Measurements from ENCODE around the gene NVL. TPM values are rescaled to one million over a fixed set of nuclear protein-coding genes. Genes with fewer than 3 reads are reported as not detected.

The NVL gene
- total and polyA plus RNA-seq, 2 donors (not counting 3 experiments of a cell fraction or from before 2014, with no cell fraction given), result 16.7 to 30.3 TPM

- Histone ChIP-seq H3K9me1 (replicated peaks; ENCODE audit: control insufficient read depth, extremely low read depth, insufficient read depth, low read length) (no peaks in the 10 kb centered on the region), H2AFZ (ENCODE audit: low read depth, low read length) (no peak overlapping the region), H3K9me3 (replicated peaks; ENCODE audit: control insufficient read depth, insufficient read depth, low read length) (no peaks in the 10 kb centered on the region), H3K36me3 (ENCODE audit: control insufficient read depth in 2 of 2, extremely low read depth in 1 of 2, insufficient read depth in 2 of 2, low read length in 2 of 2) (peaks cover 0 to 7% of the 10 kb centered on the region in 2 experiments), H3K4me1 (ENCODE audit: control insufficient read depth, extremely low read depth, insufficient read depth, low read length) (peaks cover 24% of the 10 kb centered on the region), H3K79me2 (ENCODE audit: control insufficient read depth, insufficient read depth, low read length) (no peaks in the 10 kb centered on the region), H3K4me3 (replicated peaks in 1 of 3; ENCODE audit: insufficient read depth in 1 of 3, low read depth in 1 of 3, low read length in 3 of 3) (no peak overlapping the region), H3K27ac (ENCODE audit: insufficient read depth, low read depth, low read length) (no peak overlapping the region), H3K27me3 (ENCODE audit: control insufficient read depth in 2 of 2, insufficient read depth in 2 of 2, low read length in 2 of 2) (no peaks in the 10 kb centered on the region), H3K9ac (replicated peaks; ENCODE audit: extremely low read depth, insufficient read depth, low read length) (no peak overlapping the region), H3K4me2 (ENCODE audit: insufficient read depth, low read length) (no peak overlapping the region), H4K20me1 (replicated peaks; ENCODE audit: control insufficient read depth, extremely low read depth, insufficient read depth, low read length) (no peaks in the 10 kb centered on the region)
- CTCF ChIA-PET, result interaction anchor here (1.0 to 1.4 kb wide), 3 partner anchors 10 to 113 kb away, joined by 3 to 4 read pairs (median 3); no protein-coding TSS in a partner anchor
- POLR2A ChIA-PET, result no interaction called here
- no TSS peak for BruUV-seq (replicated peaks)
- DNase-seq (ENCODE audit: low read depth, low spot score), result no peak
- no peak for FAIRE-seq
- intact Hi-C loops (cut with micrococcal nuclease) (no loop called here), dilution Hi-C loops (cut with MboI; ENCODE audit: extremely low pct_ligation_motif_present, low sequenced_read_pairs) (no loop called here)
- TF ChIP-seq POLR2A (IDR thresholded peaks at IDR 0.05; ENCODE audit: low read depth, low read length) (no peak), GATA2 (IDR thresholded peaks at IDR 0.05; ENCODE audit: insufficient read depth, insufficient read length, low read depth, low read length) (no peak), EZH2 (IDR thresholded peaks at IDR 0.05; ENCODE audit: borderline replicate concordance, low read depth, low read length, severe bottlenecking) (no peak), MYC (IDR thresholded peaks at IDR 0.05; ENCODE audit: low read depth, low read length) (no peak), MAX (IDR thresholded peaks at IDR 0.05; ENCODE audit: insufficient read depth, insufficient read length) (no peak), FOS (IDR thresholded peaks at IDR 0.05; ENCODE audit: borderline replicate concordance, insufficient read depth, low read length) (no peak), JUN (IDR thresholded peaks at IDR 0.05; ENCODE audit: borderline replicate concordance, insufficient read depth, insufficient read length, low read depth) (no peak), POLR2AphosphoS5 (IDR thresholded peaks at IDR 0.05; ENCODE audit: insufficient read depth, low read depth, low read length) (no peak)
- TF ChIP-seq, protein P1, sequence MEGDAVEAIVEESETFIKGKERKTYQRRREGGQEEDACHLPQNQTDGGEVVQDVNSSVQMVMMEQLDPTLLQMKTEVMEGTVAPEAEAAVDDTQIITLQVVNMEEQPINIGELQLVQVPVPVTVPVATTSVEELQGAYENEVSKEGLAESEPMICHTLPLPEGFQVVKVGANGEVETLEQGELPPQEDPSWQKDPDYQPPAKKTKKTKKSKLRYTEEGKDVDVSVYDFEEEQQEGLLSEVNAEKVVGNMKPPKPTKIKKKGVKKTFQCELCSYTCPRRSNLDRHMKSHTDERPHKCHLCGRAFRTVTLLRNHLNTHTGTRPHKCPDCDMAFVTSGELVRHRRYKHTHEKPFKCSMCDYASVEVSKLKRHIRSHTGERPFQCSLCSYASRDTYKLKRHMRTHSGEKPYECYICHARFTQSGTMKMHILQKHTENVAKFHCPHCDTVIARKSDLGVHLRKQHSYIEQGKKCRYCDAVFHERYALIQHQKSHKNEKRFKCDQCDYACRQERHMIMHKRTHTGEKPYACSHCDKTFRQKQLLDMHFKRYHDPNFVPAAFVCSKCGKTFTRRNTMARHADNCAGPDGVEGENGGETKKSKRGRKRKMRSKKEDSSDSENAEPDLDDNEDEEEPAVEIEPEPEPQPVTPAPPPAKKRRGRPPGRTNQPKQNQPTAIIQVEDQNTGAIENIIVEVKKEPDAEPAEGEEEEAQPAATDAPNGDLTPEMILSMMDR (IDR thresholded peaks at IDR 0.05; ENCODE audit: extremely low read depth in 1 of 2, insufficient read depth in 1 of 2, low read depth in 1 of 2, low read length in 2 of 2), result no peak
Observed at GRCh38 chr1:224266105-224266914, 63.7 kb downstream of the NVL start.

Measured in endothelial cell of umbilical vein (primary cell).